HG02642 (cell line): ENCODE results near the gene ZBTB17.

Experiments
- ATAC-seq: cut with Tn5 transposase; IDR thresholded peaks from one replicate; pipeline ENCODE4 v1.9.1; 2021; ENCODE audit warnings: mild to moderate bottlenecking; ENCODE audit not compliant: unreplicated experiment, poor library complexity

The ZBTB17 gene

DNA sequence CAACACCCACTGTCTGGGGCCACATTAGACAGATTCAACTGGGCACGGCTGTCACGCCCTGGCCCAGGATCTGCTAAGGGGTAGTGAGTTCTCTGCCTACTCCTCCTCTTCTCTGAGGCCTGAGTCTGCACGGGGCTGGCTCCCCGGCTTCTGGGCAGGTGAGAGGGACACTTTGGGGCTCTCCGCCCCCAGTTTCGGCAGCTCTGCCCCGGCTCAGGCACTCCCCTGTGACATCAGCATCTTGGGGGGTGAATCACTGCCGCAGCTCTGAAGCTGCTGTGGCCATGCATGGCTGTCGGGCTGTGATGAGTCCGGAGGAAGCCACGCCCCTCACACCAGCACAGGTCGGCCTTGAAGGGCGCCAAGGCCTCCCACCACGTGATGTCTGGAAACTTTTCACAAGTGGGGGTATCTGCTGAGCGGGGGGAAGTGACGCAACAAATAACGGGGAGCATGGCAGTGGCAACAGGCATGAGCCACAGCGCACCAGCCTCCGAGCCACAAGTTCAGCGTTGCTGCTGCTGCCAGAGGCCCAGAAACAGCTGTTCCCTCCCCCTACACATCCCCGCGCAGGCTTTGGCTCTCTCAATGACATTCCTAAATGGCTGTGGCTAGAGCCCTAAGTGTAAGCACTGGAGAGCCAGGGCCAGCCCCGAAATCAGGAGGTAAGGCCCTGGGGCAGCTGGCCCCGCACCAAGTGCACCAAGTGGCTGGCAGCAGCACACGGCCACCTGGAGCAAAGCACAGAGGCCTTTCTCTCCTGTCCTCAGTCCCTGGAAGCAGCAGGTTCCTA, 26.3 kb downstream of the ZBTB17 start:
- peak; percentile 66 for ATAC-seq

GRCh38 chr1:15948595-15949452, 27.1 kb downstream of the ZBTB17 start:
- ATAC-seq: peak; percentile 1

DNA sequence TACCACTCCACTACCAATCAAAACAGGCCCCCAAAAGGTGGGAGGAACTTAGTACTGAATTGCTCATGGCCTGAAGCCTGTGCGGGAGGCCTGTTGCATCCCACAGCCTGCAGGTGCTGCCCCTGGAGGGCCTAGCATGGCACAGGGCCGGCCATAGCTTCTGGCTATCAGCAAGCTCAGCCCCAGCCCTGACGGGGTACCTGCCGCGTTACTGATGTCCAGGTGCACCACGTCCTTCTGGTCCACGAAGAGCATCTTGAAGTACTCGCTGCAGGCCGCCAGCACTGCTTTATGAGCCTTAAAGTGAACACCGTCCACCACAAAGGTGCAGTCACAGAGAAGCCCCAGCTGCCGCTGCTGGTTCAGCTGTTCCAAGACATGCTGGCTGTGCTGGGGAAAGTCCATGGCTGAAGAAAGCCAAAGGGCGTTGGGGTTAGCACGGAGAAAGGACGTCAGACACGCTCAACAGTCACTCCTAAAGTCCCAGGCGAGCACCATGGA, 27.8 kb downstream of the ZBTB17 start:
- no peak for ATAC-seq

DNA sequence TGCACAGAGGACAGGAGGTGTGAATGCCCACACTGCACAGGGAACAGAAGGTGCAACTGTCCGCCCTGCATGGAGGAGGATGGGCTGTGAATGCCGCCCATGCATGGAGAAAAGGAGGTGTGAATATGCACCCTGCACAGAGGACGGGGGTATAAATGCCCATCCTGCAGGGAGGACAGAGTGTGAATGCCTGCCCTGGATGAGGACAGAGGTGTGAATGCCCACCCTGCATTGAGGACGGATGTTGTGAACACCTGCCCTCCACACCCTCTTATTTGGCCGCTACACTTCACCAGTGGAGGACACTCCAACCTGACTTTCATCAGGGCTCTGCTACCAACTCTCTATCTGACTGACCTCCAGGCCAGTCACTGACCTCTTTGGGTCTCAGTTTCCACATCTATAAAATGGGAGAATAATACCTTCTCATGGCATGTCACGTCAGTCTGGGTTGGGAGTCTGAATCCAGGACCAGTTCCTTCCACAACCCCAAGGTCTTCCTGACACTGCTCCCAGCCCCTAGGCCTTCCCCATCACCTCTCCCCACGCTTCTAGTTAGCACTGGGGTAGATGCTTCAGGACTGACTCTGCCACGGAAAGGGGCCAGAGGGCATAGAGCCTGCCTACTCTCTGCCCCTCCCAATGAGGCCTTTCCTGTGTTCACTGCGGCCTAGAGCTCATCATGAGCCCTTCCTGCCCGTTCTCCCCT, 28.4 kb downstream of the ZBTB17 start:
- ATAC-seq: no peak

GRCh38 chr1:15946571-15947381, 29.1 kb downstream of the ZBTB17 start:
- no peak for ATAC-seq

GRCh38 chr1:15945832-15946448, 30.0 kb downstream of the ZBTB17 start:
- no peak for ATAC-seq

DNA sequence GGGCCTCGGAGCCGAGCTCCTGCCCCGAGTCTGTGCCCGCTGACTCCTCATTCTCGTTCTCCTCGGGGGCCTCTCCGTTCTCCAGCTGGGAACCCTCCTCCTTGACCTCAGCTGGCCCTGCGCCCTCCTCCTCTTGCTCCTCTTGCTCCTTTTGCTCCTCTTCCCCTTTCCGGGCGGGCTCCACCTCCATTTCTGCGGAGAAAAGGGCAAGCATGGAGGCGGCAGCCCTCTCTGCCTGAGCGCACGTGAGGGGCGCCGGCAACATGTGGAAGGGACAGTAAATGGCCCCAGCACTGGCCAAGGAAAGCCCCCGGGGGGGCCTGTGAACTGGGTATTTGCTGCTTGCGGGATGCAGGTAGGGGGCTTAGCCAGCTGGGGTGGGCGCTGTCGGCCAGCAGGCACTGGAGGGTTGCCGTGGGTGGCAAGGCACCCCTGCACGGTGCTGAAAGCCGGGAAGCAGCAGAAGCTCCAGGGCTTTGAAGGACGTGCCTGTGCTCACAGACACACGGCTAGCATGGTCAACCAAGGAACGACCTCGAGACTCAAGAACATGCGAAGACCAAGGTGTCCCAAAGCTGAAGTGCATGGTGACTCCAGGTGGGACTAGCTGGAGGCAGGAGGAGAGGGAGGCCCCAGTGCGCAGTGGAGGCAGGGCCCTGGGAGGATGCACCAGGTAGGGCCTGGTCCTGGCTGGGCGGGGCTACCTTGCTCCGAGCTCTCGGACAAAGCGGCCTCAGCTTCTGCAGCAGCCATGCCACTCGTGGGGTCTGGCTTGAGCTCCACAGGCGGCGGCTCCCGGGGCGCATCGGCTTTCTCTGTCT, 30.7 kb downstream of the ZBTB17 start:
- ATAC-seq: no peak

DNA sequence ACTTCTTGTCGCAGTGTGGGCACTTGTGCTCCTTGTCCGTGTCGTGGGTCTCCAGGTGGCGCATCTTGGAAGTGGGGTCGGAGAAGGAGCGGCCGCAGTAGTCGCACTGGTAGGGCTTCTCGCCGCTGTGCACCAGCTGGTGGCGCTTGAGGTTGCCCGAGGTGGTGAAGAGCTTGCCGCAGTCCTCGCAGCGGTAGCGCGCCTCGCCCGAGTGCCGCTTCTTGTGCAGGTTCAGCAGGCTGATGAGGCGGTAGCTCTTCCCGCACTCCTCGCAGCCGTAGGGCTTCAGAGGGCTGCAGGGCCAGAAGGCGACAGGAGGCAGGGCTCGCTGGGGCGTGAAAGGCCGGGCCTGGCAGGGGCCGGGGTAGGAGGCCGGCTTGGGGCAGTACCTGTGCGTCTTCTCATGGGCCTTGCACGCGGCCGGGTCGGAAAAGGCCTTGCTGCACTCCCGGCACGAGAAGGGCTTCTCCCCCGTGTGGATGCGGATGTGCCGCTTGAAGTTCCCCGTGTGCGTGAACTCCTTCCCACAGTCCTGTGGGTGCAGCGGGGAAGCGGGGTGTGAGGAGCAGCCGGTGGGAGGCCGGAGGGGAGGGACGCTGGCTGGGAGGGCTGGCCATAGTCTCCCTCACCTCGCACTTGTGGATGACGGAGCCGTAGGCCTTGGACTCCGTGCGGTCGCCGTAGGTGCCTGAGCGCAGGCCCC, 31.4 kb downstream of the ZBTB17 start:
- no peak for ATAC-seq

- ATAC-seq: no peak
These were observed 32.0 kb downstream of the ZBTB17 start for GRCh38 chr1:15943992-15944307.

GRCh38 chr1:15943328-15943991, 32.4 kb downstream of the ZBTB17 start:
- no peak for ATAC-seq

DNA sequence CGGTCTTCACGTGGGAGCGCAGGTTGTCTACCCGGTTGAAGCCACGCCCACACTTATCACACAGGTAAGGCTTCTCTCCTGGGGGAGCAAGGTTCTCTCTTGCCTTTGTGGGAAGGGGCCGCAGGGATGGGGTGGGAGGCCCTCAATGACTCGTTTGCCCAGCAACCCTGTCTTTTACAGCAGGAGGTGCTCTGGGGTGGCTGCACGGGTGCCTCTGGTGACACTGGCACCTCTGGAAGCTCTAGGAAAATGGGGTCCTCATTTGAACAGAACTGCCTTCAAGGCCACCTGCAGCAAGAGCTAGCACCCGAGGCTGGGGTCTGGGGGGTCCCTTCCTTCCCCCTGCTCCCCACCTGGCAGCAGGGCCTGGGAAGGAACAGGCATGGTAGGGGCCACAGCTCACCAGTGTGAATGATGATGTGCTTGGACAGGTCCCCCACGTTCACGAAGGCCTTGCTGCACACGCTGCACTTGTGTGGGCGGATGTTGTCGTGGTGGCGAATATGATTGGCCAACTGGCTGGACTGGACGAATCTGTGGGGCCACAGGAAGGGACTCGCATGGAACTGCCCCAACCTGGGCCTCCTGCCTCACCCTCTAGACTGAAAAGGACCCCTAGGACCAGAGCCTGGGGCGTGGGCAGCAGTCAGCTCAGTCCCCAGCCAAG, 33.1 kb downstream of the ZBTB17 start:
- ATAC-seq: no peak

DNA sequence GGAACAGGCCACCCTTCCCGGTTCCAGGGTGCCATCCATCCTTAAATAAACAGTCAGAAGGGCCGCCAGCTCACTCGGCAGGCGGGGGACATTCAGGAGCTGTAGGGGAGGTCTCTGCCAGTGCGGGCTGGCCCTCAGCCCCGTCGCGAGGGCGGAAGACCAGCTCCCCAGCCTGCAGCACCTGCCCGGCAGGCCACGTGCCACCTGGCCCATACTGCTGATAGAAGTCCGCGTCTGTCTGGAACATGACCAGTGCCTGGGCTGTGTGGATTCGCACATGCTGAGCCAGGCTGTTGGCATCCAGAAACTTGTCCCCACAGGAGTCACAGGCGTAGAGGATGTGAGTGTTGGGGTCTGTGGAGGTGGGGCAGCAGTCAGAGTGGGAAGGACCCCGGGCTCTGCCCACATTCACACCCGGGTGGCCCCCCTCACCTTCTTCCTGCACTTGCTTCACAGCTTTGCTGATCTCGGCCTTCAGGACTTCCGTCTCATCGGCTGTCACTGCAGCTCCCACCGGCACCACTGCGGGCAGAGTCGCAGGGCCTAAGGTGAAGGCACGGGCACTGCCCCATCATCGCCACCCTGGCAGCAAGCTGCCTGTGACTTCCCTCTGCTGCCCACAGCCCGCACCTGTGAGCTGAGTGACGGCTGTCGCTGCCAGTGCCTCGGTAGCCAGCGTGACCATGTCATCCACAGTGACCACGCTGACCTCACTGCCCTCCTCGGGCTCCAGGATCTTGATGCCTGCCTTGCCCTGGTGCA, 33.8 kb downstream of the ZBTB17 start:
- ATAC-seq: no peak

DNA sequence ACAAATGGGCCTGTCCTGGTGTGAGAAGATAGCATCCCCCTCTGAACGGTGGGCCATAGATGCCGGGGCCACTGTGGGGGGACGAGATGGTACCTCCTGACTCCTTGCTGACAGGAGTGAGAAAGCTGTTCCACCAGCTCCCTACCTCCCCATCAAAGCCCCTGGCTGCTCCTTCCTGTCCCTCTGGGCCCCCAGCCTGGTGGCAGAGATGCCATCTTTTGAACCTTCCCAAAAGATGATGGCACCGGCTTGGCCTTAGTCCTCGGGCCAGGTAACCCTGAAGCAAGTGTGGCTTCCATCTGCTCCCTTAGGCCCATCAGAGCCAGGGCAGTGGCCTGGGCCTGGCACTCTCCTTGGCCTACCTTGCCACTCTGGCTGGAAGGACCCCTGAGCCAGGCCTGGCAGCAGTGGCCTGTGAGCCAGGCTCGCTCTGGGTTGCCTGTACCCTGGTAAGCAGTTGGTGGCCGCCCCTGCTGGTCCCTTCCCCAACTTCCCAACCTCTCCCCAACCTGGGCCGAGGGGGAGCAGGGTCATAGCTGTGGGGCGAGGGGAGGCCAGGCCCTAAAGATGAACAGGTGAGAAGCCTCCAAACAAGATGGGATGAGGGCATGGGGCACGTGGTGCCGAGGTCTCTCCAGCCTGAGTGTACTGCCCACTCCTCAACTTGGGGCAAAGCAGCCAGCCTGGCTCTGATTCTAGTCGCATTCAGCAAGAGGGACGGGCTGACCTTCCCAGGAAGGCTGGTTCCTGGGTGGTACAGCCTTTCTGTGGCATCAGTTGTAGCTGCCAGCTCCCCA, 34.7 kb downstream of the ZBTB17 start:
- ATAC-seq: no peak

DNA sequence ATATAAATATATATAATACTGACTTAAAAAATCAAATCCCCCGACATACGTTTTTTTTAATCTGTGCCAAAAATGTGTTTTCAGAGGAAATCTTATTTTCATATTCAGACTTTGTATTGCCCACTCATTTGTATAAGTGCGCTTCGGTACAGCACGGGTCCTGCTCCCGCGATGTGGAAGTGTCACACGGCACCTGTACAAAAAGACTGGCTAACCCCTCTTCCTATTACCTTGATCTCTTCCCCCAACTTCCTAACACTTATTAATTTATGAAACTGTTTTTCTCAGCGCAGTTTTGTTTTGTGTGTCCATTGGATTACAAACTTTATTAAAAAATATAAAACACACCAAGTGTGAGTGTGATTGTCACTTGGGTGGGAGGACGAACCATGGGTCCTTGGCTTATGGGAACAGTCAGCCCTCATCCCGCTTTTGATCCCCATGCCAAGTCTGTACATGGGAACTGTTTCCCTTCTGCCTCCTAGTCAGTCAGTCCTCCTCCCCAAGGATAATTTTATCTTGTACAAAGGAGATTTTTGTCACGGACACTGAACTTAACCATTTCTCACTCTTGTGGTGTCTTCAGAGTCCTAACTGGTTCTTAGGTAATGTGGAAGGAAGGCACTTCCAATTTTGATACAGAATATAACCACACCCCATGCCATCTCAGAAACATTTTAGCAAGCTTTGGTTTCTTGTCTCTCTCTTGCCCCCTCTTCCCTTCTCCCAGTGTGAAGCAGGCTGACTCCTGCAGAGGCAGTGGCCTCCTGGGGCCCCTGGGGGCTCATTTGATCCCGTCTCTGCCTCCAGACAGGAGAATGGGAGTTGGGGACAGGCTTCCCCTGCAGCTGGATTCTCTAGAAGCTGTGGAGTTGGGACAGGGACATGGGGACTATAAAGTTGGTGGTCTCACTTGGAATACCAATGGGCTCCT, 35.5 kb downstream of the ZBTB17 start:
- ATAC-seq: no peak
